ENCODE measurements around the gene CEND1.

DNA sequence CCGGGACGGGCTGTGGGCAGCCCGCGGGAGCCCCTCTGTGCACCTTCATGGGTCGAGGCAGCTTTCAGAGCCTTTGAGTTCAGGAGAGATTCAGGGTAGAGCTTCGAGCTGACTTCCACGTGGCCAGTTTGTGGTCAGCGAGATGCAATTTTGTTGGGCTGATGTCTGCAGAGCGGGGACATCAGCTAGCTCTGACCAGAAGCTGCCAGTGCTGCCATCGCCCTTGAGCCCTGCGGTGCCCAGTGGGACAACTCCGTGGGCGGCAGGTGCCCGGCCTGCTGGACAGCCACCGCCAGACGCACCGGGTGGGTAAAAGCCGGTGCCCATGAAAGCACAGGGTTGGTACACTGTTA lies 41.9 kb downstream of the CEND1 start:
- TF ChIP-seq GATA2 (IDR thresholded peaks at IDR 0.05; ENCODE audit: low read depth, low read length) = no peak
- TF ChIP-seq GATA3 (IDR thresholded peaks at IDR 0.05; ENCODE audit: low read depth, low read length) = no peak

All from SH-SY5Y (cell line).